ENCODE measurements around the gene ZFAND3. TPM values are rescaled to one million over a fixed set of nuclear protein-coding genes. Genes with fewer than 3 reads are reported as not detected.

Gene ZFAND3
- total RNA-seq, 2 experiments from 2014 or later, result 34.4 to 37.0 TPM

GRCh38 chr6:38170666-38171355 is 351.3 kb downstream of the ZFAND3 start:
- H3K9me3 ChIP-seq (ENCODE audit: control insufficient read depth in 1 of 2, insufficient read depth in 1 of 2, low read length in 2 of 2), result no peaks in the 10 kb centered on the region
- no peaks in the 10 kb centered on the region for H3K9me3 Mint-ChIP-seq
- no peak overlapping the region for H3K4me3 Mint-ChIP-seq
- H3K4me1 ChIP-seq (ENCODE audit: insufficient read depth, low read length), result no peaks in the 10 kb centered on the region
- no peak overlapping the region for H3K27ac Mint-ChIP-seq
- ATAC-seq (ENCODE audit: poor library complexity) (no peak), DNase-seq (no peak)
- no peak overlapping the region for H3K27ac ChIP-seq (ENCODE audit: low read depth in 1 of 2, low read length in 2 of 2)
- no peaks in the 10 kb centered on the region for H3K27me3 Mint-ChIP-seq
- CTCF ChIA-PET, result no interaction called here
- intact Hi-C loops (cut with DNase I, micrococcal nuclease), result no loop called here
- H3K36me3 Mint-ChIP-seq (ENCODE audit: low read depth), result peaks cover 19% of the 10 kb centered on the region
- H3K27me3 ChIP-seq (ENCODE audit: control insufficient read depth in 1 of 2, insufficient read depth in 2 of 2, low read length in 2 of 2), result no peaks in the 10 kb centered on the region
- POLR2A ChIA-PET, result no interaction called here
- no peak overlapping the region for H3K4me3 ChIP-seq (ENCODE audit: low read length)
- no peak for TF ChIP-seq CTCF (IDR thresholded peaks at IDR 0.05)
- peaks cover 4% of the 10 kb centered on the region for H3K4me1 Mint-ChIP-seq (ENCODE audit: low read depth)
- peaks cover 3% of the 10 kb centered on the region for H3K36me3 ChIP-seq (ENCODE audit: insufficient read depth, low read length)

- Mint-ChIP-seq H3K36me3 (ENCODE audit: low read depth) (peaks cover 32% of the 10 kb centered on the region), H3K27me3 (no peaks in the 10 kb centered on the region), H3K27ac (peak overlapping the region; percentile 36), H3K4me1 (ENCODE audit: low read depth) (peaks cover 4% of the 10 kb centered on the region), H3K4me3 (no peak overlapping the region), H3K9me3 (no peaks in the 10 kb centered on the region)
- H3K27me3 ChIP-seq (ENCODE audit: control insufficient read depth in 1 of 2, insufficient read depth in 2 of 2, low read length in 2 of 2), result no peaks in the 10 kb centered on the region
- no peak for ATAC-seq (ENCODE audit: poor library complexity)
- intact Hi-C loops (cut with DNase I, micrococcal nuclease), result no loop called here
- CTCF ChIA-PET, result no interaction called here
- H3K4me3 ChIP-seq (ENCODE audit: low read length), result no peak overlapping the region
- H3K4me1 ChIP-seq (ENCODE audit: insufficient read depth, low read length), result no peaks in the 10 kb centered on the region
- H3K36me3 ChIP-seq (ENCODE audit: insufficient read depth, low read length), result peaks cover 5% of the 10 kb centered on the region
- DNase-seq, result no peak
- TF ChIP-seq CTCF (IDR thresholded peaks at IDR 0.05), result no peak
- POLR2A ChIA-PET, result interaction anchor here (0.6 kb wide), 1 partner anchor 61 kb away, joined by 3 read pairs; no protein-coding TSS in a partner anchor
- no peak overlapping the region for H3K27ac ChIP-seq (ENCODE audit: low read depth in 1 of 2, low read length in 2 of 2)
- no peaks in the 10 kb centered on the region for H3K9me3 ChIP-seq (ENCODE audit: control insufficient read depth in 1 of 2, insufficient read depth in 1 of 2, low read length in 2 of 2)
Measured at GRCh38 chr6:38171997-38172738, 352.6 kb downstream of the ZFAND3 start.

GRCh38 chr6:38172739-38173410 is 353.3 kb downstream of the ZFAND3 start:
- no peaks in the 10 kb centered on the region for H3K9me3 ChIP-seq (ENCODE audit: control insufficient read depth in 1 of 2, insufficient read depth in 1 of 2, low read length in 2 of 2)
- H3K4me1 Mint-ChIP-seq (ENCODE audit: low read depth), result peaks cover 4% of the 10 kb centered on the region
- no peaks in the 10 kb centered on the region for H3K27me3 ChIP-seq (ENCODE audit: control insufficient read depth in 1 of 2, insufficient read depth in 2 of 2, low read length in 2 of 2)
- no peaks in the 10 kb centered on the region for H3K9me3 Mint-ChIP-seq
- CTCF ChIA-PET, result no interaction called here
- TF ChIP-seq CTCF (IDR thresholded peaks at IDR 0.05), result no peak
- H3K27me3 Mint-ChIP-seq, result no peaks in the 10 kb centered on the region
- H3K36me3 ChIP-seq (ENCODE audit: insufficient read depth, low read length), result peaks cover 5% of the 10 kb centered on the region
- H3K4me1 ChIP-seq (ENCODE audit: insufficient read depth, low read length), result no peaks in the 10 kb centered on the region
- H3K27ac Mint-ChIP-seq, result peak overlapping the region; percentile 36
- no peak overlapping the region for H3K27ac ChIP-seq (ENCODE audit: low read depth in 1 of 2, low read length in 2 of 2)
- no peak overlapping the region for H3K4me3 Mint-ChIP-seq
- H3K36me3 Mint-ChIP-seq (ENCODE audit: low read depth), result peaks cover 36% of the 10 kb centered on the region
- POLR2A ChIA-PET, result no interaction called here
- H3K4me3 ChIP-seq (ENCODE audit: low read length), result no peak overlapping the region
- no peak for DNase-seq
- ATAC-seq (ENCODE audit: poor library complexity), result no peak
- intact Hi-C loops (cut with DNase I, micrococcal nuclease), result no loop called here
